ENCODE results near the gene IGFBP5.

Gene IGFBP5

GRCh38 chr2:216635701-216636550 lies 59.4 kb downstream of the IGFBP5 start:
- peaks cover 0 to 23% of the 10 kb centered on the region in 2 donors for H3K4me1 ChIP-seq (ENCODE audit: control insufficient read depth in 1 of 2, insufficient read depth in 2 of 2, low read length in 2 of 2)
- no peaks in the 10 kb centered on the region for H3K9me3 ChIP-seq (ENCODE audit: control insufficient read depth in 1 of 2, low read length in 2 of 2)
- no peaks in the 10 kb centered on the region for H3K36me3 ChIP-seq (ENCODE audit: control insufficient read depth in 1 of 2, insufficient read depth in 2 of 2, low read length in 2 of 2)
- peaks cover 5% of the 10 kb centered on the region for H3K27me3 ChIP-seq (ENCODE audit: low read depth, low read length)
- H3K4me3 ChIP-seq (ENCODE audit: low read depth in 1 of 2, low read length in 2 of 2): peak overlapping the region; percentile 65 to 70
- peak overlapping the region; percentile 76 for H3K27ac ChIP-seq (ENCODE audit: low read length)

- Histone ChIP-seq H3K27ac (ENCODE audit: low read length) (peak overlapping the region; percentile 76), H3K27me3 (ENCODE audit: low read depth, low read length) (peaks cover 5% of the 10 kb centered on the region), H3K36me3 (ENCODE audit: control insufficient read depth in 1 of 2, insufficient read depth in 2 of 2, low read length in 2 of 2) (no peaks in the 10 kb centered on the region), H3K4me3 (ENCODE audit: low read depth in 1 of 2, low read length in 2 of 2) (peak overlapping the region; percentile 65 to 70), H3K4me1 (ENCODE audit: control insufficient read depth in 1 of 2, insufficient read depth in 2 of 2, low read length in 2 of 2) (peaks cover 0 to 23% of the 10 kb centered on the region in 2 donors), H3K9me3 (ENCODE audit: control insufficient read depth in 1 of 2, low read length in 2 of 2) (no peaks in the 10 kb centered on the region)
These were observed 60.2 kb downstream of the IGFBP5 start for GRCh38 chr2:216635171-216635570.

- Histone ChIP-seq H3K4me3 (ENCODE audit: low read depth in 1 of 2, low read length in 2 of 2) (peak overlapping the region; percentile 65 to 70), H3K27me3 (ENCODE audit: low read depth, low read length) (peaks cover 5% of the 10 kb centered on the region), H3K4me1 (ENCODE audit: control insufficient read depth in 1 of 2, insufficient read depth in 2 of 2, low read length in 2 of 2) (peaks cover 0 to 23% of the 10 kb centered on the region in 2 donors), H3K36me3 (ENCODE audit: control insufficient read depth in 1 of 2, insufficient read depth in 2 of 2, low read length in 2 of 2) (no peaks in the 10 kb centered on the region), H3K9me3 (ENCODE audit: control insufficient read depth in 1 of 2, low read length in 2 of 2) (no peaks in the 10 kb centered on the region), H3K27ac (ENCODE audit: low read length) (peak overlapping the region; percentile 76)
These were observed 60.8 kb downstream of the IGFBP5 start for GRCh38 chr2:216634370-216635148.

- no peaks in the 10 kb centered on the region for H3K9me3 ChIP-seq (ENCODE audit: control insufficient read depth in 1 of 2, low read length in 2 of 2)
- H3K27me3 ChIP-seq (ENCODE audit: low read depth, low read length): peaks cover 5% of the 10 kb centered on the region
- no peaks in the 10 kb centered on the region for H3K36me3 ChIP-seq (ENCODE audit: control insufficient read depth in 1 of 2, insufficient read depth in 2 of 2, low read length in 2 of 2)
- H3K27ac ChIP-seq (ENCODE audit: low read length): peak overlapping the region; percentile 63
- H3K4me1 ChIP-seq (ENCODE audit: control insufficient read depth in 1 of 2, insufficient read depth in 2 of 2, low read length in 2 of 2): peaks cover 0 to 23% of the 10 kb centered on the region in 2 donors
- H3K4me3 ChIP-seq (ENCODE audit: low read depth in 1 of 2, low read length in 2 of 2): peak overlapping the region; percentile 65 to 70
These were observed 61.6 kb downstream of the IGFBP5 start for GRCh38 chr2:216633616-216634369.

GRCh38 chr2:216632952-216633615 lies 62.3 kb downstream of the IGFBP5 start, which contains the start of gene IGFBP2:
Gene IGFBP2, plus strand, starts transcription at chr2:216633420. Its CDS starts 104 bp downstream, at chr2:216633524.
- Histone ChIP-seq H3K27ac (ENCODE audit: low read length) (peak within 1 kb of the TSS; percentile 63), H3K27me3 (ENCODE audit: low read depth, low read length) (peaks cover 5% of the 10 kb centered on the region), H3K4me1 (ENCODE audit: control insufficient read depth in 1 of 2, insufficient read depth in 2 of 2, low read length in 2 of 2) (peaks cover 0 to 23% of the 10 kb centered on the region in 2 donors), H3K36me3 (ENCODE audit: control insufficient read depth in 1 of 2, insufficient read depth in 2 of 2, low read length in 2 of 2) (no peaks in the 10 kb centered on the region), H3K9me3 (ENCODE audit: control insufficient read depth in 1 of 2, low read length in 2 of 2) (no peaks in the 10 kb centered on the region), H3K4me3 (ENCODE audit: low read depth in 1 of 2, low read length in 2 of 2) (peak within 1 kb of the TSS; percentile 65 to 70)

GRCh38 chr2:216632346-216632951 lies 62.9 kb downstream of the IGFBP5 start:
- Histone ChIP-seq H3K27me3 (ENCODE audit: low read depth, low read length) (peaks cover 5% of the 10 kb centered on the region), H3K4me1 (ENCODE audit: control insufficient read depth in 1 of 2, insufficient read depth in 2 of 2, low read length in 2 of 2) (peaks cover 0 to 23% of the 10 kb centered on the region in 2 donors), H3K4me3 (ENCODE audit: low read depth in 1 of 2, low read length in 2 of 2) (peak overlapping the region; percentile 42 to 61), H3K36me3 (ENCODE audit: control insufficient read depth in 1 of 2, insufficient read depth in 2 of 2, low read length in 2 of 2) (no peaks in the 10 kb centered on the region), H3K27ac (ENCODE audit: low read length) (no peak overlapping the region), H3K9me3 (ENCODE audit: control insufficient read depth in 1 of 2, low read length in 2 of 2) (no peaks in the 10 kb centered on the region)

- H3K4me3 ChIP-seq (ENCODE audit: low read depth in 1 of 2, low read length in 2 of 2): no peak overlapping the region
These were observed 65.6 kb downstream of the IGFBP5 start for GRCh38 chr2:216629784-216630183.

GRCh38 chr2:216626875-216627245 lies 68.5 kb downstream of the IGFBP5 start:
- Histone ChIP-seq H3K4me1 (ENCODE audit: control insufficient read depth in 1 of 2, insufficient read depth in 2 of 2, low read length in 2 of 2) (no peaks in the 10 kb centered on the region), H3K27me3 (ENCODE audit: low read depth, low read length) (no peaks in the 10 kb centered on the region), H3K27ac (ENCODE audit: low read length) (no peak overlapping the region), H3K4me3 (ENCODE audit: low read depth in 1 of 2, low read length in 2 of 2) (no peak overlapping the region), H3K36me3 (ENCODE audit: control insufficient read depth in 1 of 2, insufficient read depth in 2 of 2, low read length in 2 of 2) (no peaks in the 10 kb centered on the region), H3K9me3 (ENCODE audit: control insufficient read depth in 1 of 2, low read length in 2 of 2) (no peaks in the 10 kb centered on the region)

More at GRCh38 chr2:216629784-216630183, 65.6 kb downstream of the IGFBP5 start:
- H3K4me1 ChIP-seq (ENCODE audit: control insufficient read depth in 1 of 2, insufficient read depth in 2 of 2, low read length in 2 of 2): peaks cover 0 to 15% of the 10 kb centered on the region in 2 donors
- no peaks in the 10 kb centered on the region for H3K27me3 ChIP-seq (ENCODE audit: low read depth, low read length)
- H3K9me3 ChIP-seq (ENCODE audit: control insufficient read depth in 1 of 2, low read length in 2 of 2): no peaks in the 10 kb centered on the region
- no peak overlapping the region for H3K27ac ChIP-seq (ENCODE audit: low read length)
- no peaks in the 10 kb centered on the region for H3K36me3 ChIP-seq (ENCODE audit: control insufficient read depth in 1 of 2, insufficient read depth in 2 of 2, low read length in 2 of 2)

- no peaks in the 10 kb centered on the region for H3K36me3 ChIP-seq (ENCODE audit: control insufficient read depth in 1 of 2, insufficient read depth in 2 of 2, low read length in 2 of 2)
- H3K4me3 ChIP-seq (ENCODE audit: low read depth in 1 of 2, low read length in 2 of 2): no peak overlapping the region
- no peak overlapping the region for H3K27ac ChIP-seq (ENCODE audit: low read length)
- H3K27me3 ChIP-seq (ENCODE audit: low read depth, low read length): no peaks in the 10 kb centered on the region
- no peaks in the 10 kb centered on the region for H3K4me1 ChIP-seq (ENCODE audit: control insufficient read depth in 1 of 2, insufficient read depth in 2 of 2, low read length in 2 of 2)
- H3K9me3 ChIP-seq (ENCODE audit: control insufficient read depth in 1 of 2, low read length in 2 of 2): no peaks in the 10 kb centered on the region
These were observed 69.0 kb downstream of the IGFBP5 start for GRCh38 chr2:216626168-216626874.

GRCh38 chr2:216624251-216624650 lies 71.1 kb downstream of the IGFBP5 start:
- Histone ChIP-seq H3K9me3 (ENCODE audit: control insufficient read depth in 1 of 2, low read length in 2 of 2) (no peaks in the 10 kb centered on the region), H3K4me1 (ENCODE audit: control insufficient read depth in 1 of 2, insufficient read depth in 2 of 2, low read length in 2 of 2) (peaks cover 0 to 7% of the 10 kb centered on the region in 2 donors), H3K27ac (ENCODE audit: low read length) (no peak overlapping the region), H3K4me3 (ENCODE audit: low read depth in 1 of 2, low read length in 2 of 2) (no peak overlapping the region), H3K27me3 (ENCODE audit: low read depth, low read length) (no peaks in the 10 kb centered on the region), H3K36me3 (ENCODE audit: control insufficient read depth in 1 of 2, insufficient read depth in 2 of 2, low read length in 2 of 2) (no peaks in the 10 kb centered on the region)

All from muscle layer of duodenum (tissue), 2 donors.